ENCODE data around the gene ACP4. TPM values are rescaled to one million over a fixed set of nuclear protein-coding genes. Genes with fewer than 3 reads are reported as not detected.
"Not testable (repeated sequence)": the region's sequence is repeated elsewhere in the genome, so short reads cannot be mapped to it uniquely, and the experiment has no call there.

Gene ACP4
- total RNA-seq, 2 donors from 2014 or later: not detected

- not testable (repeated sequence) for H3K27ac Mint-ChIP-seq; H3K4me1 Mint-ChIP-seq (ENCODE audit: low read depth in 2 of 2); H3K9me3 Mint-ChIP-seq; H3K36me3 Mint-ChIP-seq; DNase-seq (ENCODE audit: low spot score); H3K4me3 Mint-ChIP-seq
- peak in 1 of 2 donors; percentile 33 for ATAC-seq
- H3K27me3 Mint-ChIP-seq: peaks cover 5 to 15% of the 10 kb centered on the region in 2 donors
These were observed 23.5 kb upstream of the ACP4 start for GRCh38 chr19:50766746-50767145.

GRCh38 chr19:50767263-50767662 lies 23.0 kb upstream of the ACP4 start:
- DNase-seq (ENCODE audit: low spot score); H3K9me3 Mint-ChIP-seq; ATAC-seq; H3K4me1 Mint-ChIP-seq (ENCODE audit: low read depth in 2 of 2); H3K4me3 Mint-ChIP-seq; H3K27ac Mint-ChIP-seq; H3K36me3 Mint-ChIP-seq: not testable (repeated sequence)
- H3K27me3 Mint-ChIP-seq: peaks cover 5 to 15% of the 10 kb centered on the region in 2 donors

DNA sequence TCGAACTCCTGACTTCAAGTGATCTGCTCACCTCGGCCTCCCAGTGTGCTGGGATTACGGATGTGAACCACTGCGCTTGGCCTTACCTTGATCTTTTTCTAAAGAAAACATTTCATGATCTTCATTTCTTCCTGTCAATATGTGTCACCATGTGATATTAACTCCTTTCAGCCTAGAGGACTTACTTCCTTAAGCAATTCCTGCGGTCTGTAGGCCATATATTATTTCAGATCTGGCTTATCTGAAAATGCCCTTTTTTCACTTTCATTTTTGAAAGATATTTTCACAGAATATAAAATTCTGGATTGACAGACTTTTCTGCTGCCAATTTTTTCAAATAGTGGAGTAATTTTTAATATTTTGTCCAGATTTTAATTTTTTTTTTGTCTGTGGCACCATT lies 21.9 kb upstream of the ACP4 start:
- H3K4me3 Mint-ChIP-seq: no peak overlapping the region
- no peak for DNase-seq (ENCODE audit: low spot score)
- no peak overlapping the region for H3K27ac Mint-ChIP-seq
- no peaks in the 10 kb centered on the region for H3K4me1 Mint-ChIP-seq (ENCODE audit: low read depth in 2 of 2)
- no peaks in the 10 kb centered on the region for H3K36me3 Mint-ChIP-seq
- H3K9me3 Mint-ChIP-seq: no peaks in the 10 kb centered on the region
- peaks cover 5 to 15% of the 10 kb centered on the region in 2 donors for H3K27me3 Mint-ChIP-seq
- ATAC-seq: no peak

- not testable (repeated sequence) for H3K36me3 Mint-ChIP-seq; H3K9me3 Mint-ChIP-seq; ATAC-seq; H3K4me1 Mint-ChIP-seq (ENCODE audit: low read depth in 2 of 2); H3K4me3 Mint-ChIP-seq; H3K27ac Mint-ChIP-seq; DNase-seq (ENCODE audit: low spot score)
- H3K27me3 Mint-ChIP-seq: peaks cover 5 to 14% of the 10 kb centered on the region in 2 donors
These were observed 20.1 kb upstream of the ACP4 start, which contains the start of gene GPR32 for GRCh38 chr19:50770164-50770563. Gene GPR32 (plus strand): TSS chr19:50770464. CDS start chr19:50770601, 137 bp downstream.

GRCh38 chr19:50770888-50771287 lies 19.3 kb upstream of the ACP4 start:
- DNase-seq (ENCODE audit: low spot score) (no peak), ATAC-seq (no peak)
- no peaks in the 10 kb centered on the region for H3K36me3 Mint-ChIP-seq
- no peaks in the 10 kb centered on the region for H3K4me1 Mint-ChIP-seq (ENCODE audit: low read depth in 2 of 2)
- peaks cover 5 to 14% of the 10 kb centered on the region in 2 donors for H3K27me3 Mint-ChIP-seq
- H3K9me3 Mint-ChIP-seq: no peaks in the 10 kb centered on the region
- no peak overlapping the region for H3K27ac Mint-ChIP-seq
- no peak overlapping the region for H3K4me3 Mint-ChIP-seq

DNA sequence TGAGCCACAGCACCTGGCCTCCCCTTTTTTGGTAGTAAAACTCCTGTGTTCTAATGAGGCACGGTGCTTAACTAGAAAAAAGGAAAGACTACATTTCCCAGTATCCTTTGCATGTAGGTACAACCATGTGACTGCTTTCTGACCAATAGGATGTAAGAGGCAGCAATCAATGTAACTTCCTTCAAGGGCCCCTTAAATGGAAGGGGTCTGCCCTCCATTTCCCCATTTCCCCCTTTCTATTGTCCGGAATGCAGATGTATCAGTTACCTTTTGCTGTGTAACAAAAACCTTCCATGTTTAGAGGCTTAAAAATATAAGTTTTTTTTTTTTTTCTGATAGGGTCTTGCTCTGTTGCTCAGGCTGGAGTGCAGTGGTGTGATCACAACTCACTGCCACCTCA lies 17.7 kb upstream of the ACP4 start:
- H3K27me3 Mint-ChIP-seq: peaks cover 12 to 15% of the 10 kb centered on the region in 2 donors
- no peaks in the 10 kb centered on the region for H3K36me3 Mint-ChIP-seq
- no peaks in the 10 kb centered on the region for H3K4me1 Mint-ChIP-seq (ENCODE audit: low read depth in 2 of 2)
- no peak for ATAC-seq
- DNase-seq (ENCODE audit: low spot score): no peak
- no peaks in the 10 kb centered on the region for H3K9me3 Mint-ChIP-seq
- no peak overlapping the region for H3K4me3 Mint-ChIP-seq
- no peak overlapping the region for H3K27ac Mint-ChIP-seq

GRCh38 chr19:50772912-50773311 lies 17.3 kb upstream of the ACP4 start:
- DNase-seq (ENCODE audit: low spot score); H3K27ac Mint-ChIP-seq; H3K9me3 Mint-ChIP-seq; H3K36me3 Mint-ChIP-seq; ATAC-seq; H3K4me3 Mint-ChIP-seq; H3K4me1 Mint-ChIP-seq (ENCODE audit: low read depth in 2 of 2): not testable (repeated sequence)
- peaks cover 16 to 18% of the 10 kb centered on the region in 2 donors for H3K27me3 Mint-ChIP-seq

DNA sequence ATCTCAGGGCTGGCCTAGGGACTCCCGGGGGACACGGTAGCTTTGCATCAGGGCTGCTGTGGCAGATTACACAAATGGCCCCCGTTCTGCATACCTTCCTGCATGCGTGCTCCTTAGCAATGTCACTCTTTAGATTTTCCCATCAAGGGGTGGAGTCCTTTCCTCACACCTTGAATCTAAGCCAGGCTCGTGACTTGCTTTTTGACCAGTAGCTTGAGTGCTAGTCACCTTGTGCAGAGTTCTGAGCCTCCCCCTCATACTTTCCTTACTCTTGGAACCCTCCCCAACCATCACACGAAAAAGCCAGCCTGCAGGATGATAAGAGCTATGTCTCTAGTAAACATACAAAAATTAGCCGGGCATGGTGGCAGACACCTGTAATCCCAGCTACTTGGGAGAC lies 16.8 kb upstream of the ACP4 start:
- not testable (repeated sequence) for DNase-seq (ENCODE audit: low spot score); ATAC-seq; H3K4me3 Mint-ChIP-seq; H3K4me1 Mint-ChIP-seq (ENCODE audit: low read depth in 2 of 2); H3K9me3 Mint-ChIP-seq; H3K36me3 Mint-ChIP-seq; H3K27ac Mint-ChIP-seq
- H3K27me3 Mint-ChIP-seq: peaks cover 20 to 22% of the 10 kb centered on the region in 2 donors

- H3K4me3 Mint-ChIP-seq: no peak overlapping the region
- peaks cover 31 to 34% of the 10 kb centered on the region in 2 donors for H3K27me3 Mint-ChIP-seq
- no peak overlapping the region for H3K27ac Mint-ChIP-seq
- DNase-seq (ENCODE audit: low spot score) (no peak), ATAC-seq (no peak)
- H3K36me3 Mint-ChIP-seq: no peaks in the 10 kb centered on the region
- no peaks in the 10 kb centered on the region for H3K9me3 Mint-ChIP-seq
- no peaks in the 10 kb centered on the region for H3K4me1 Mint-ChIP-seq (ENCODE audit: low read depth in 2 of 2)
These were observed 14.1 kb upstream of the ACP4 start for GRCh38 chr19:50776131-50776530.

GRCh38 chr19:50777261-50777660 lies 13.0 kb upstream of the ACP4 start:
- ATAC-seq (no peak), DNase-seq (ENCODE audit: low spot score) (no peak)
- no peaks in the 10 kb centered on the region for H3K9me3 Mint-ChIP-seq
- H3K4me3 Mint-ChIP-seq: no peak overlapping the region
- no peaks in the 10 kb centered on the region for H3K4me1 Mint-ChIP-seq (ENCODE audit: low read depth in 2 of 2)
- peaks cover 32 to 34% of the 10 kb centered on the region in 2 donors for H3K27me3 Mint-ChIP-seq
- H3K36me3 Mint-ChIP-seq: no peaks in the 10 kb centered on the region
- H3K27ac Mint-ChIP-seq: no peak overlapping the region

DNA sequence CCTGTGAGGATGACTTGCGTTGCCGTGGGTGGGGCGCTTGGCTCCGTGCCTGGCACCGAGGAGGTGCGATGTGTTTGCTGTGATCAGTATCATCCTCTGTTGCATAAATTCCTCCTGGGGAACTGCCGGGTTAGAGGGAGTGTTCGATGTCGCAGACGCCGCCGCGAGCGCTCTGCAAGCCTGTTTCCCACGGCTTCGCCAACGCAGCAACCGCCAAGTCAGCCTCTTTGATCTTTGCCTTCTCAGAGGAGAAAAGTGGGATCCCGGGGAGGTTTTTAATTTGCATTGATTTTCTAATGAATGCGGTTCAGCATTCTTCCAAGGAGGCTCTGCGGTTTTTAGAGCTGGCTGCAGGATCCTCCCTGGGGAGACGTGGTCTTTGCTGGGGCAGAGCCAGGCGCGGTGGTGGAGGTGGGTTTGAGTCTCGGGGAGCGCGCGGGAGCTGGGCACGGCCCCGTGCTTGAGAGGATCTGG lies 12.3 kb upstream of the ACP4 start:
- H3K27me3 Mint-ChIP-seq: peaks cover 37% of the 10 kb centered on the region in 2 donors
- no peak overlapping the region for H3K4me3 Mint-ChIP-seq
- H3K27ac Mint-ChIP-seq: no peak overlapping the region
- ATAC-seq: no peak
- no peaks in the 10 kb centered on the region for H3K9me3 Mint-ChIP-seq
- no peak for DNase-seq (ENCODE audit: low spot score)
- no peaks in the 10 kb centered on the region for H3K36me3 Mint-ChIP-seq
- H3K4me1 Mint-ChIP-seq (ENCODE audit: low read depth in 2 of 2): peaks cover 0 to 2% of the 10 kb centered on the region in 2 donors

DNA sequence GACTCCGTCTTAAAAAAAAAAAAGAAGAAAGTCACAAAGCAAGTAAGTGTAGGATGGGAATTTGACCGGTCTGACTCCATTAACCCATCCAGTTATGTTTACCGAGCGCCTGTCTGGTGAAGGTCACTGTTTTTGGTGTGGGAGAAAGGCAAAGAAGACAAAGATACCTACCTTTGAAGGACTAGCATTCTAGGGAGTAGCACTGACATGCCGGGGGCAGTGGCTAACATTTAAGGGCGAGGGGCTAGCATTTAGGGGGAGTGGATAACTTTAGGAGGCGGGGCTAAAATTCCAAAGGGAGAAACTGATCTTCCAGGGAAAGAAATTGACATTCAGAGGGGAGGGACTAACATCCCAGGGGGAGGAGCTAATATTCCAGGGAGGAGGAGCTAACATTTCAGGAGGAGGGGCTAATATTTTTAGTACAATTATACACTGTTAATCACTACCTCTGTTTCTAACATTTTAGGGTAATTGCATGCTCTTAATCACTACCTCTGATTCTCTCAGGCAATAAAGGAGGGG lies 11.2 kb upstream of the ACP4 start:
- no peak overlapping the region for H3K27ac Mint-ChIP-seq
- no peaks in the 10 kb centered on the region for H3K9me3 Mint-ChIP-seq
- no peak for ATAC-seq
- H3K27me3 Mint-ChIP-seq: peaks cover 34 to 37% of the 10 kb centered on the region in 2 donors
- H3K4me1 Mint-ChIP-seq (ENCODE audit: low read depth in 2 of 2): peaks cover 0 to 7% of the 10 kb centered on the region in 2 donors
- no peak overlapping the region for H3K4me3 Mint-ChIP-seq
- H3K36me3 Mint-ChIP-seq: no peaks in the 10 kb centered on the region
- no peak for DNase-seq (ENCODE audit: low spot score)

DNA sequence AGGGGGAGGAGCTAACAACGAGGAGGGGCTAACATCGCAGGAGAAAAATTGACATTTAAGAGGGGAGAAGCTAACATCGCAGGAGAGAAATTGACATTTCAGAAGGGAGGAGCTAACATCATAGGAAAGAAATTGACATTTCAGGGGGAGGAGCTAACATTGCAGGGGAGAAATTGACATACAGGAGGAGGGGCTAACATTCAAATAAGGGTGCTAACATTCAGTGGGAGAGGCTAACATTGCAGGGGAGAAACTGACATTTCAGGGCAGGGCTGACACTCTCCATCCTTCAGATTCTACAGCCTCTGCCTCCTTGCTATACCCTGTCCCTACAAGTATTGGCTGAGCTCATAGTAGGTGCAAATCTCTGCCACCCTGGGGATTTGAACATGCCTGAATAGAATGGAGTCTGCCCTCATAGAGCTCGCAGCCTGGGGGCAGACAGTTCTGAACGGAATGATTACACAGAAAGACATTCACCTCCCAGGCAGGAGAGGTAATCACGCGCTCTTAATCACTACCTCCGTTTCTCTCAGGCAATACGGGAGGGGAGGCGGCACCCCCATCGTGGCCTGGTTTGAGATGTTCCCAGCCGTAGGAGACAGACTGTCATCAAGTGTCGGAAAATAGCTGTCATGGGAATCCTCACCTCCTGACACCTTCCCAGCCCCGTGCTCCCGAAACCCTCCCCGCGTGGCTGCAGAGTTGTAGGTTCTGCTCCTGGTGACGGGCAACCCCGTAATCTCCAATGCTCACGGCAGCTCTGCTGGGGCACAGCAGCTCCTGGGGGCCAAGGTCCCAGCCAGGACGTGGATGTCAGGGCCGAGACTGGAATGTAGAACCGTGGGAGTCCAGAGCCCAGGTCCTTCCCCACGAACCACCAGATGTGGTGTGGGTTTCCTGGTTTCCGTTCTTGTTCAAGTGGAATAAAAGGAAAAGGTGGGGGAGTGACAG lies 10.4 kb upstream of the ACP4 start:
- no peaks in the 10 kb centered on the region for H3K9me3 Mint-ChIP-seq
- H3K4me3 Mint-ChIP-seq: no peak overlapping the region
- no peak for DNase-seq (ENCODE audit: low spot score)
- H3K27ac Mint-ChIP-seq: no peak overlapping the region
- peaks cover 0 to 7% of the 10 kb centered on the region in 2 donors for H3K4me1 Mint-ChIP-seq (ENCODE audit: low read depth in 2 of 2)
- no peak for ATAC-seq
- no peaks in the 10 kb centered on the region for H3K36me3 Mint-ChIP-seq
- peaks cover 34 to 37% of the 10 kb centered on the region in 2 donors for H3K27me3 Mint-ChIP-seq

DNA sequence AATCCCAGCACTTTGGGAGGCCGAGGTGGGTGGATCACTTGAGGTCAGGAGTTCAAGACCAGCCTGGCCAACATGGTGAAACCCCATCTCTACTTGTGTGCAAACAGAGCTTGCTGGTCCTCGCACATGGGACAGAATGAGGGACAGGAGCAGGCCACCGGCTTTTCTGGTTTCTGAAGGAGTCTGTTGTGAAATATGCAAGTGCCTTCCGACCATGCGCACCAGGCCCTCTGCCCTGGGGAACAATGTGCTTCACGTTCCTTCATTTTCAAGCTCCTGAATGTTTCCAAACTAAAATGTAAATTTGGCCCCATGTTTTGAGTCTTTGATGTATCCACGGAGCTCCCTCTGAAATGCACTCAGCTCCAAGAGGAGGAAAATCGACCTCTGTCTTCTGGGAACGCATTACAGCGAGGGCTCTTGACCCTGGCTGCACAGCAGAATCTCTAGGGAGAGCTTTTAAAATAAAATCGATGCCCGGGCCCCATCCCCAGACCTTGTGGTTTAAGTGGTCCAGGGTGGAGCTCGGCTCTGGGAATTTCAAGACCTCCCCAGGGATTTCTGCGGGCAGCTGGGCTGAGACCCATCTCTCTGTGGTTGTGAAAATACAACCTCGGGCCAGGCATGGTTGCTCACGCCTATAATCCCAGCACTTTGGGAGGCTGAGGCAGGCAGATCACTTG lies 9.3 kb upstream of the ACP4 start:
- H3K9me3 Mint-ChIP-seq: no peaks in the 10 kb centered on the region
- no peak overlapping the region for H3K4me3 Mint-ChIP-seq
- DNase-seq (ENCODE audit: low spot score) (no peak), ATAC-seq (no peak)
- no peak overlapping the region for H3K27ac Mint-ChIP-seq
- H3K4me1 Mint-ChIP-seq (ENCODE audit: low read depth in 2 of 2): peaks cover 0 to 7% of the 10 kb centered on the region in 2 donors
- peaks cover 34 to 37% of the 10 kb centered on the region in 2 donors for H3K27me3 Mint-ChIP-seq
- H3K36me3 Mint-ChIP-seq: no peaks in the 10 kb centered on the region
